GM23248 (cell line): Measurements from ENCODE around the gene ADAM15. TPM values are rescaled to one million over a fixed set of nuclear protein-coding genes. Genes with fewer than 3 reads are reported as not detected.
A peak's percentile ranks its signal among the peaks of the same experiment; 100 is the strongest.

Experiments
- DNase-seq: peaks from one replicate; pipeline ENCODE4 v3.0.0-alpha.2; 2015
- H2AFZ ChIP-seq: fragments of 200-600 bp; sonication (generic); 2 replicates; pipeline ENCODE4 v1.6.1; 2016; ENCODE audit warnings: antibody characterized with exemption
- H3F3A ChIP-seq: fragments of 200-600 bp; sonication (generic); 2 replicates; pipeline ENCODE4 v1.6.1; 2016; ENCODE audit warnings: mild to moderate bottlenecking, antibody characterized with exemption, mixed run types; ENCODE audit not compliant: insufficient read depth
- H3K27ac ChIP-seq: fragments of 200-600 bp; sonication (generic); 2 replicates; pipeline ENCODE4 v1.5.1; 2016; ENCODE audit warnings: mild to moderate bottlenecking
- H3K27me3 ChIP-seq: fragments of 200-600 bp; sonication (generic); replicated peaks from 2 replicates; pipeline ENCODE4 v1.6.1; 2016; ENCODE audit warnings: mild to moderate bottlenecking; ENCODE audit not compliant: insufficient read depth
- H3K36me3 ChIP-seq: fragments of 200-600 bp; sonication (generic); 2 replicates; pipeline ENCODE4 v1.6.1; 2016; ENCODE audit warnings: low read depth, mild to moderate bottlenecking
- H3K4me1 ChIP-seq: fragments of 200-600 bp; sonication (generic); 2 replicates; pipeline ENCODE4 v1.6.1; 2016; ENCODE audit warnings: mild to moderate bottlenecking; ENCODE audit not compliant: insufficient read depth
- H3K4me2 ChIP-seq: fragments of 200-600 bp; sonication (generic); one replicate; pipeline ENCODE4 v1.6.1; 2016; ENCODE audit warnings: mild to moderate bottlenecking; ENCODE audit not compliant: unreplicated experiment
- H3K4me3 ChIP-seq: fragments of 200-600 bp; sonication (generic); 2 replicates; pipeline ENCODE4 v1.5.1; 2016; ENCODE audit warnings: mild to moderate bottlenecking
- H3K79me2 ChIP-seq: fragments of 200-600 bp; sonication (generic); 2 replicates; pipeline ENCODE4 v1.6.1; 2016; ENCODE audit warnings: mild to moderate bottlenecking; ENCODE audit not compliant: insufficient read depth
- H3K9ac ChIP-seq: fragments of 200-600 bp; sonication (generic); 2 replicates; pipeline ENCODE4 v1.6.1; 2016; ENCODE audit warnings: mild to moderate bottlenecking
- H3K9me2 ChIP-seq: fragments of 200-600 bp; sonication (generic); 2 replicates; pipeline ENCODE4 v1.6.1; 2016; ENCODE audit warnings: mixed run types, mild to moderate bottlenecking, moderate library complexity; ENCODE audit not compliant: insufficient read depth
- H3K9me3 ChIP-seq: fragments of 200-600 bp; sonication (generic); one replicate; pipeline ENCODE4 v1.6.1; 2017; ENCODE audit warnings: low read depth
- H4K20me1 ChIP-seq: fragments of 200-600 bp; sonication (generic); 2 replicates; pipeline ENCODE4 v1.6.0; 2016; ENCODE audit not compliant: insufficient read depth
- EZH2 ChIP-seq: fragments of 200-600 bp; sonication (generic); IDR thresholded peaks from 2 replicates; pipeline ENCODE4 v1.6.1; 2018; ENCODE audit warnings: antibody characterized with exemption, mild to moderate bottlenecking; ENCODE audit not compliant: insufficient read depth, poor library complexity, severe bottlenecking
- EZH2phosphoT487 ChIP-seq: fragments of 200-600 bp; sonication (generic); IDR thresholded peaks from 2 replicates; pipeline ENCODE4 v1.6.1; 2018; ENCODE audit warnings: antibody characterized with exemption, moderate library complexity, mild to moderate bottlenecking, low read depth; ENCODE audit not compliant: insufficient read depth
- WGBS, 2 experiments: methylation state at CpG; one replicate each; pipeline ENCODE4 v1.1.6; 2015 to 2017; ENCODE audit warnings: low lambda C conversion rate in 2 of 2, low coverage in 1 of 2; ENCODE audit errors: missing lambda C conversion rate in 2 of 2; 5-methylcytosine and 5-hydroxymethylcytosine counted together
- in situ Hi-C: fragments of 300-500 bp; cut with MboI; formaldehyde crosslinking; loops from 2 replicates; pipeline ENCODE4 v1.15.0; 2020
- polyA plus RNA-seq: library from polyadenylated mRNA; unstranded; fragments of >200 nt; fragmentation: Nextera tagmentation; extraction: Ambion mirVana; gene quantifications from 2 replicates; pipeline ENCODE4 v1.2.1, GENCODE V29; 2016
- total RNA-seq: library from RNA; depleted of rRNA; stranded (reverse); fragments of >200 nt; shearing (Covaris generic); gene quantifications from 2 replicates; pipeline ENCODE4 v1.2.3, GENCODE V29; 2014

Gene ADAM15
- total and polyA plus RNA-seq, 2 experiments from 2014 or later, result 73.0 to 85.6 TPM

- Histone ChIP-seq H2AFZ (peak overlapping the region; percentile 95), H3K4me3 (peak overlapping the region; percentile 96), H3K27ac (no peak overlapping the region), H3F3A (no peaks in the 10 kb centered on the region), H3K79me2 (peaks cover 3% of the 10 kb centered on the region; the same call in 1 of the 2 replicates), H3K36me3 (no peaks in the 10 kb centered on the region), H3K9ac (no peak overlapping the region), H3K9me3 (no peaks in the 10 kb centered on the region), H3K4me1 (peaks cover 3% of the 10 kb centered on the region; the same call in 1 of the 2 replicates), H3K27me3 (no peaks in the 10 kb centered on the region), H3K4me2 (peak overlapping the region; percentile 90), H4K20me1 (no peaks in the 10 kb centered on the region), H3K9me2 (no peaks in the 10 kb centered on the region)
- TF ChIP-seq EZH2, result no peak
- TF ChIP-seq EZH2phosphoT487, result no peak
- DNase-seq, result peak; percentile 69
- in situ Hi-C loops, result no loop called here
- WGBS, 2 experiments, result 14% methylated on average over 41 to 46 of the region's 46 CpGs
Observed at GRCh38 chr1:155062702-155063411, 11.7 kb downstream of the ADAM15 start.

DNA sequence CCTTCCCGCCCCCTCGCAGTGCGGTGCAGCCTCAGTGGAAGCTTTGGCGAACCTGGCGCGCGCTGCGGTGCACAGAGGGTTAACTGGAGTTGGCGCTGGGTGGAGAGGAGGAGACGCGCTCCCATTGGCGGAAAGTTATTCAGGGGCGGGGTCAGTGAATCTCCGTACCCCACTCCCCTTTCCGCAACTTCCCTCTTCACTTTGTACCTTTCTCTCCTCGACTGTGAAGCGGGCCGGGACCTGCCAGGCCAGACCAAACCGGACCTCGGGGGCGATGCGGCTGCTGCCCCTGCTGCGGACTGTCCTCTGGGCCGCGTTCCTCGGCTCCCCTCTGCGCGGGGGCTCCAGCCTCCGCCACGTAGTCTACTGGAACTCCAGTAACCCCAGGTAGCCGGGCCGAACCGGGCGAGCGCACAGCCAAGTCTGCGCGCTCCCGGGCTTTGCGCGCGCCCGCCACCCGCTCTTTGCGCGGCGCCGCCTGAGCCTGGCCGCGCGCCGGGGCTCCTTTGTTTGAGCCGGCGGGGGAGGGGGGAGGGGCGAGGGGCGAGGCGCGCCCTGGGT is 12.5 kb downstream of the ADAM15 start, which contains the start of gene EFNA4:
Gene EFNA4, plus strand, starts transcription at position 191 of the 561 bp plus-strand sequence. Its CDS starts 84 bp downstream, at position 275.
- Histone ChIP-seq H3K36me3 (no peaks in the 10 kb centered on the region), H3K9me2 (no peaks in the 10 kb centered on the region), H3K4me1 (peaks cover 3% of the 10 kb centered on the region; the same call in 1 of the 2 replicates), H3K4me3 (peak within 1 kb of the TSS; percentile 96), H3K27me3 (no peaks in the 10 kb centered on the region), H2AFZ (peak within 1 kb of the TSS; percentile 95), H3K27ac (peak within 1 kb of the TSS; percentile 56), H3K9ac (peak within 1 kb of the TSS; percentile 90), H3K4me2 (peak within 1 kb of the TSS; percentile 90), H3K9me3 (no peaks in the 10 kb centered on the region), H3K79me2 (peaks cover 3% of the 10 kb centered on the region; the same call in 1 of the 2 replicates), H3F3A (no peaks in the 10 kb centered on the region), H4K20me1 (no peaks in the 10 kb centered on the region)
- in situ Hi-C loops, result no loop called here
- 1% methylated on average over 30 to 50 of the region's 57 CpGs for WGBS, 2 experiments
- peak; percentile 89 for DNase-seq
- no peak for TF ChIP-seq EZH2phosphoT487
- no peak for TF ChIP-seq EZH2

DNA sequence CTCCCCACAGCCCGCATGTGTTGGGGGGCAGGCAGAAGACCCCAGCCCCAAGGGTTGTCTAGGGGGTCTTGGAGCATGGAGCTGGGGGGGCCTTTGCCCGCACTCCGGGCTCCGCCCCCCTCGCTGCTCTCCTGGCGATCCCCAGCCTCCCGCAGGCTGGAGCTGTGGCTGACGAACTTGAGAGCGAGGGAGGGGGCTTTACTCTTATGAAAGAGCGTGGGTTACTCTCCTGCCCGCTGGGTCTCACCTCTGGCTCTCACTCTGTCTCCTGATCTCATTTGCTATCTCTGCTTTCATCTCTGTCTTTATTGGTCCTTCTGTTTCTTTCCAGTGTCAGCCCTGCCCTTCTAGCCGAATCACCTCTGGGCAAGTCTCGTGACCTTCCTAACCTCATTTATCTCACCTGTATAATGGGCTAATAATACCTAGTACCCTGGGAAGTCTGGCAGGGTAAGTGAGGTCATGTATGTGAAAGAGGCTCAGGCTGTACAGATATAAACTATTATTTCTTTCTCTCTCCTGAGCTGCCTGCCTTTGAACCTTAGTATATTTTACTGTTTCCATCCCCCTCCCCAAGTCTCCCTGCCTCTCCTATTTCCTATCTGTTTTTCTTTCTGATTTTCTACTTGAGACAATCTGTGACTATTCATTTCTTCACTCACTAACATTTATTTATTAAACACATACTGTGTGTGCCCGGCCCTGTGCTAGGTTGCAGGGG is 13.2 kb downstream of the ADAM15 start:
- Histone ChIP-seq H3K4me1 (peaks cover 3% of the 10 kb centered on the region; the same call in 1 of the 2 replicates), H3K36me3 (no peaks in the 10 kb centered on the region), H3K27me3 (no peaks in the 10 kb centered on the region), H3F3A (no peaks in the 10 kb centered on the region), H3K9me2 (no peaks in the 10 kb centered on the region), H3K9me3 (no peaks in the 10 kb centered on the region), H3K27ac (no peak overlapping the region), H2AFZ (peak overlapping the region; percentile 95), H3K4me3 (peak overlapping the region; percentile 96), H4K20me1 (no peaks in the 10 kb centered on the region), H3K79me2 (peaks cover 3% of the 10 kb centered on the region; the same call in 1 of the 2 replicates), H3K9ac (peak overlapping the region; percentile 90), H3K4me2 (peak overlapping the region; percentile 90)
- DNase-seq, result peak; percentile 65
- WGBS, 2 experiments, result 10 to 11% methylated on average over 13 to 14 of the region's 14 CpGs
- TF ChIP-seq EZH2 (no peak), EZH2phosphoT487 (no peak)
- in situ Hi-C loops, result no loop called here

DNA sequence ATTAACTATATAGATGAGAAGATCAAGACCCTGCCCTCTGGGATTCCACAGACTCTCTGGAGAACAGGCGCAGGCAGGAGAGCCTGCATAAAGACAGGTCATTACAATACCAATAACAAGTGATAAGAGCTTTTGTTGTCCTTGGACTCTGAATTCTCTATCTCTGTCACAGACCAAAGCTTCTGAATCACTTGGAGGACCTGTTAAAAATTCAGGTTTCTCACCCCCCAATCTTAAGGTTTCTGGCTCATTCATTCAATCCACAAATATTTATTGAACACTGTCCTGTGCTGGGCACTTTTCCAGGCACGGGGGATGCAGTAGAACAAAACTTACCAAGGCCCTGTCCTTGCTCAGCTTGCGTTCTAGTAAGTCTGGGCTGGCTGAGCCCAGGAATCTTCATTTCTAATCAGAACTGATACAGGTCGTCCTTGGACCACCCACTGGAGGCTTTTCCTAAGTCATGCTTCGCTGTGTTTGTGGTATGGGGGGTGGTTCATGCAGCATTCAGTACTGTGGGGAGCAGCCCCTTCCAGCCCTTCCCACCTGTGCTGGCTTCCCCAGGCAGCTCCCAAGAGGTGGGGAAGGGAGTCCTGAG is 13.8 kb downstream of the ADAM15 start:
- Histone ChIP-seq H3K36me3 (no peaks in the 10 kb centered on the region), H3K27ac (no peak overlapping the region), H4K20me1 (no peaks in the 10 kb centered on the region), H3K4me2 (no peak overlapping the region), H3K27me3 (no peaks in the 10 kb centered on the region), H3K9me3 (no peaks in the 10 kb centered on the region), H3K4me1 (peaks cover 3% of the 10 kb centered on the region; the same call in 1 of the 2 replicates), H3K4me3 (no peak overlapping the region), H2AFZ (no peak overlapping the region), H3K9me2 (no peaks in the 10 kb centered on the region), H3K9ac (no peak overlapping the region), H3F3A (no peaks in the 10 kb centered on the region), H3K79me2 (peaks cover 3% of the 10 kb centered on the region; the same call in 1 of the 2 replicates)
- 81 to 87% methylated on average over 5 of the region's 5 CpGs for WGBS, 2 experiments
- in situ Hi-C loops, result no loop called here
- no peak for DNase-seq
- TF ChIP-seq EZH2phosphoT487 (no peak), EZH2 (no peak)
